ENCODE measurements around the gene ALKBH4. TPM values are rescaled to one million over a fixed set of nuclear protein-coding genes. Genes with fewer than 3 reads are reported as not detected.
"Not testable (repeated sequence)": the region's sequence is repeated elsewhere in the genome, so short reads cannot be mapped to it uniquely, and the experiment has no call there.

Gene ALKBH4, protein sequence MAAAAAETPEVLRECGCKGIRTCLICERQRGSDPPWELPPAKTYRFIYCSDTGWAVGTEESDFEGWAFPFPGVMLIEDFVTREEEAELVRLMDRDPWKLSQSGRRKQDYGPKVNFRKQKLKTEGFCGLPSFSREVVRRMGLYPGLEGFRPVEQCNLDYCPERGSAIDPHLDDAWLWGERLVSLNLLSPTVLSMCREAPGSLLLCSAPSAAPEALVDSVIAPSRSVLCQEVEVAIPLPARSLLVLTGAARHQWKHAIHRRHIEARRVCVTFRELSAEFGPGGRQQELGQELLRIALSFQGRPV
- 8.3 TPM for total RNA-seq

DNA sequence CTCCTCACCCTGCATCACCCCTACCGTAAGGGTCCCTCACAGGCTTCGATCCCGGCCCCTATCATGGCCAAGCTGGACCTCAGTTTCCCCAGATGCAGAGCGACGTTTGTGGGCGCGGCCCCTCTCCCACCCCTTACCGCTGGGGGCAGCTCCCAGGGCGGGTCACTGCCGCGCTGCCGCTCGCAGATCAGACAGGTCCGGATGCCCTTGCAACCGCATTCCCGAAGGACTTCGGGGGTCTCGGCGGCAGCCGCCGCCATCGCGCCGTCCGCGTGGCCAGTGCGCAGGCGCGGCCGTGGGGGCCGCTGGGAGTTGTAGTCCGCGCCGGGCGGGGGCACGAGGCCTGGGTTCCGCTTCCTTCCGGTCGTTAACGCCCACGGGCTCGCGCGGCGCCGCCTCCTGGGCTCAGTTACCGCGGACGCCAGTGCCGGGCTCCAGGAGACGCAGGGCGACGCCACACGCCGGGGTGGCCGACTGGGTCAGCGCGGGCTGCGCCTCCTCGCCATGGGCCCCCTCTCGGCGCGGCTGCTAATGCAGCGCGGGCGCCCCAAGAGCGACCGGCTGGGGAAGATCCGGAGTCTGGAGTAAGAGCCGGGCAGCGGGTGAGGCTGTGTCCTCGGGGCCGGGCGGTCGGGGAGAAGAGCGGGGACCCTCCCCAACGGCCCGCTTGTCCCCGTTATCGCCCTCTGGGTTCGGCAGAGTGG is at the start of gene ALKBH4, which contains the start of gene LRWD1:
TSS of gene ALKBH4 (minus strand) at position 287 of the 704 bp plus-strand sequence. CDS start at position 260, 27 bp downstream.
TSS of gene LRWD1 (plus strand) at position 408 of the 704 bp plus-strand sequence. CDS start at position 505, 97 bp downstream.
- Histone ChIP-seq H3K27me3 (no peaks in the 10 kb centered on the region), H3K27ac (peak within 1 kb of the TSS; percentile 68), H3K36me3 (no peaks in the 10 kb centered on the region), H3K4me1 (peaks cover 30% of the 10 kb centered on the region), H3K4me3 (peak within 1 kb of the TSS; percentile 92 to 95), H3K9me3 (no peaks in the 10 kb centered on the region)
- TF ChIP-seq POLR2AphosphoS5 (IDR thresholded peaks at IDR 0.05; ENCODE audit: insufficient read depth in 1 of 2, low read depth in 1 of 2) (peak in 1 of 2 donors; percentile 53), POLR2A (IDR thresholded peaks at IDR 0.05) (no peak)
- TF ChIP-seq, protein P1, sequence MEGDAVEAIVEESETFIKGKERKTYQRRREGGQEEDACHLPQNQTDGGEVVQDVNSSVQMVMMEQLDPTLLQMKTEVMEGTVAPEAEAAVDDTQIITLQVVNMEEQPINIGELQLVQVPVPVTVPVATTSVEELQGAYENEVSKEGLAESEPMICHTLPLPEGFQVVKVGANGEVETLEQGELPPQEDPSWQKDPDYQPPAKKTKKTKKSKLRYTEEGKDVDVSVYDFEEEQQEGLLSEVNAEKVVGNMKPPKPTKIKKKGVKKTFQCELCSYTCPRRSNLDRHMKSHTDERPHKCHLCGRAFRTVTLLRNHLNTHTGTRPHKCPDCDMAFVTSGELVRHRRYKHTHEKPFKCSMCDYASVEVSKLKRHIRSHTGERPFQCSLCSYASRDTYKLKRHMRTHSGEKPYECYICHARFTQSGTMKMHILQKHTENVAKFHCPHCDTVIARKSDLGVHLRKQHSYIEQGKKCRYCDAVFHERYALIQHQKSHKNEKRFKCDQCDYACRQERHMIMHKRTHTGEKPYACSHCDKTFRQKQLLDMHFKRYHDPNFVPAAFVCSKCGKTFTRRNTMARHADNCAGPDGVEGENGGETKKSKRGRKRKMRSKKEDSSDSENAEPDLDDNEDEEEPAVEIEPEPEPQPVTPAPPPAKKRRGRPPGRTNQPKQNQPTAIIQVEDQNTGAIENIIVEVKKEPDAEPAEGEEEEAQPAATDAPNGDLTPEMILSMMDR (IDR thresholded peaks at IDR 0.05) = peak in 2 of 3 experiments; percentile 7 to 54
- no peak for DNase-seq (ENCODE audit: extremely low spot score in 2 of 2)
- intact Hi-C loops (cut with DNase I) = no loop called here

DNA sequence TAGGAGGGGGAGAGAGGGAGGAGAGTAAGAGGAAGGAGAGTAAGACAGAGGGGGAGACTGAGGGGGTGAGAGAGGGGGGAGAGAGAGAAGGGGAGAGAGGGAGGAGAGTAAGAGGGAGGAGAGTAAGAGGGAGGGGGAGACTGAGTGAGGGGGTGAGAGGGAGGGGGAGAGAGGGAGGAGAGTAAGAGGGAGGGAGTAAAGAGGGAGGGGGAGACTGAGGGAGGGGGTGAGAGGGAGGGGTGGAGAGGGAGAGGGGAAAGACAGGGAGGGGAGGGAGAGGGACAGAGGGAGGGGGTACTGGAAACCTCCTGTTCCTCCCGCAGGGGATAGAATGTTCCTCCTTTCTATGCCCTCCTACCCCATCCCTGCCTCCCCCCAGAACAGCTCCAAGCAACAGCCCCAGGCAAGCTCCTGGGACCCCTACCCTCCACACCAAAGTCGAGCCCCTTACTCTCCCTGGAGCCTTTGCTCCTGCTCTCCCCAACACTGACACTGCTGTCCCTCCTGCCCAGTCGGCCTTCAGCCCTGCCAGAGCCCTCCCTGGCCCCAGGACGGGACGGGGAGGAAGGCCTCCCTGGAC is 48.1 kb upstream of the ALKBH4 start:
- Histone ChIP-seq H3K4me3 (peak overlapping the region; percentile 24 to 46), H3K27ac (peak overlapping the region; percentile 90)
- H3K36me3 ChIP-seq; H3K9me3 ChIP-seq; intact Hi-C loops (cut with DNase I); H3K4me1 ChIP-seq; H3K27me3 ChIP-seq: not testable (repeated sequence)
- DNase-seq (ENCODE audit: extremely low spot score in 2 of 2) = peak; percentile 91

DNA sequence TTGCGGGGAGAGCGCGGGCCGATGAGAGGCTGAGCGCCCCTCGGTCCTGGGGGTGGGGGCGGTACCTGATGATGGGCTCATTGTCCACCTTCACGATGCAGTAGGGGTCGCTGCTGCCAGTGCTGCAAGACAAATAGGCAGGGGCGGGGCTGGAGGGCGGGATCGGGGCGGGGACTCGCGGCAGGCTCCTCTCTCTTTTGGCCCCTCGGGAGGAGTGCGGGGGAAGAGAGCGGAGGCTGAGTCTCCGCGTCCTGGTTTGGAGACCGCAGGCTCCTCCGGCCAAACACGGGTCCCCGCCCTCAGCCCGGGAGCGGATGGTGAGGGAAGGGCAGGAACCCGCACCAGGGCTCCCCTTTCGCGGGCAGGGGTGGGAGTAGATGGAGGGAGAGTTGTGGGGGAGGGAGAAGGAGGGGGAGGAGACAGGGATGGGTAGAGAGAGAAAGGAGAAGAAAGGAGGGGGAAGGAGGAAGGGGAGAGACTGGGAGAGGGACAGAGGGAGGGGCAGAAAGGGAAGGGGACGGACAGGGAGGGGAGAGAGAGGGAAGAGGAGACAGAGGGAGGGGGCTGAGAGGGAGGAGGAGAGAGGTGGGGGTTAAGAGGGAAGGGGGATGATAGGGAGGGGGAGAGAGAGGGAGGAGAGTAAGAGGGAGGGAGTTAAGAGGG is 47.3 kb upstream of the ALKBH4 start:
- H3K4me3 ChIP-seq; DNase-seq (ENCODE audit: extremely low spot score in 2 of 2); H3K4me1 ChIP-seq; H3K27ac ChIP-seq; H3K9me3 ChIP-seq; H3K27me3 ChIP-seq; H3K36me3 ChIP-seq; intact Hi-C loops (cut with DNase I): not testable (repeated sequence)

DNA sequence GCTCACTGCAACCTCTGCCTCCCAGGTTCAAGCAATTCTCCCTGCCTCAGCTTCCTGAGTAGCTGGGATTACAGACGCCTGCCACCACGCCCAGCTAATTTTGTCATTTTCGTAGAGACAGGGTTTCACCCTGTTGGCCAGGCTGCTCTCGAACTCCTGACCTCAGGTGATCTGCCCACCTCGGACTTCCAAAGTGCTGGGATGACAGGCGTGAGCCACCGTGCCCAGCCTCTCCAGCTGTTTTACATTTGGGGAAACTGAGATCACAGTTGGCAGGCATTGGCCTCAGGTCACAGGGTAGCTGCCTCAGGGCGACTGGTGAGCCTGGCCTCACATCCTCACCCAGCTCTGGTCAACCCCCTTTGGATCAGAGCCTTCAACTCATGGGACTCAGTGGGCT is 45.9 kb upstream of the ALKBH4 start:
- H3K4me1 ChIP-seq; H3K4me3 ChIP-seq; H3K27me3 ChIP-seq; H3K36me3 ChIP-seq; H3K9me3 ChIP-seq; DNase-seq (ENCODE audit: extremely low spot score in 2 of 2); intact Hi-C loops (cut with DNase I); H3K27ac ChIP-seq: not testable (repeated sequence)

DNA sequence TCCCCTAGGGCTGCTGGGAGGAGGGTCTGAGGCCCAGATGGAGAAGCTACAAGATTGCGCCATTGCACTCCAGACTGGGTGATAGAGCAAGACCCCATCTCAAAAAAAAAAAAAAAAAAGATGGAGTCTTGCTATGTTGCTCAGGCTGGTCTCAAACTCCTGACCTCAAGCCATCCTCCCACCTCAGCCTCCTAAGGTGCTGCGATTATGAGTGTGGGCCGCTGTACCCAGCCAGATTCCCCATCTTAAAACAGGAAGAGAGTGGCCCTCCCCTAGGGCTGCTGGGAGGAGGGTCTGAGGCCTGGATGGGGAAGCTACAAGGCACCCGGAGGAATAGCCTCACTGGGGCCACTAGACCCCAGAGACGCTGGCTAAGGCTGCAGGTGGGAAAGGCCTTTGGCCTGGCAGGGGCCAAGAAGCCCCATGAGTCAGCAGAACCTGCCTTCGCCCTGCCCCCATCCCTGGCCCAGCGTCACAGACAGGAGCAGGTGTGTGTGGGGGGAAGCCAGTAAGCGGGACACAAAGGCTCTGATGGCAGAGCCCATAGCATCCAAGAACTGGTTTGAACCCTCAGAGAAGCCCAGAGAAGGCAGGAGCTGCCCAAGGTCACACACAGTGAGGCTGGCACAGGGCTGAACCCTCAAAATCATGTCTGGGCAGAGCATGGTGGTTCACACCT is 42.9 kb upstream of the ALKBH4 start:
- not testable (repeated sequence) for DNase-seq (ENCODE audit: extremely low spot score in 2 of 2)

DNA sequence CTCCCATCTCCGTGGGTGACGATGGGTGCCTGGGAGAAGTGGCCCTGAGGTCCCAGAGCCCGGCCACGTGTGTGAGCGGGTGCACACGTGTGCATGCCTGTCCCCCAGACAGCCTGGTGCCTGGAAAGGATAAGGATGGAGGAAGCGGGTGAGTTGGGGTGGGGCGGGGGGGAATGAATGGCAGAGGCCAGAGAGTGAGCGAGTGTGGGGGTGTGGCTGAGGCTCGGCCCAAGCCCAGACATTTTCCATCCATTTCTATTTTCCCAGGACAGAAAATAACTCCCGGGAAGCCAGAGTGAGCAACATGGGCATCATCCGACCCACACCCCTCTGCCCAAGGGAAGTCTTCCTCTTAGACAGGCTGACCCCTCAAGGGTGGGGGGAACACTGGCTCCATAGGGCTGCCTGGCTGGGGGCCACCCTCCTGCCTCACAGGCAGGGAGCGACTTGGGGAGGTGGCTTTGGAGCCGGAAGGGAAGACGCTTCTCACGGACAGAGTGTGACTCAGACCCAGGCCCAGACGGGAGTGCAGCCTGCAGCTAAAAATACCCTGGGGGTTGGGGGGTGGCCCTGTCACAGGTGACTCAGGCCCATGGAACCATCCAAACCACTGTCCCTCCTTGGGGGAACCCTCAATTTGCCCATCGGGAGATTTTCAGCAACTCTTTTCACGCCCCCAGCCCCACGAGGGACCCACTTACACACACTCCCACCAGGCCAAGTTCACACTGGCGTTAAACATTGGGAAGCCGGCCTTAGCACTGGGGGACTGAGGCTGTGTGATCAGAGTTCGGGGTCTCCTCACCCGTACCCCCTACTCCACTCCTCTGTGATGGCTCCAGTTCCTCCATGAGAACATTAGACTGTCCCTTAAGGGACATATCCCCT is 40.9 kb upstream of the ALKBH4 start:
- intact Hi-C loops (cut with DNase I); DNase-seq (ENCODE audit: extremely low spot score in 2 of 2); H3K27ac ChIP-seq; H3K4me1 ChIP-seq; H3K27me3 ChIP-seq; H3K4me3 ChIP-seq; H3K36me3 ChIP-seq; H3K9me3 ChIP-seq: not testable (repeated sequence)

More for the DNA sequence above, 42.9 kb upstream of the ALKBH4 start:
- H3K4me3 ChIP-seq; H3K36me3 ChIP-seq; intact Hi-C loops (cut with DNase I); H3K27ac ChIP-seq; H3K9me3 ChIP-seq; H3K27me3 ChIP-seq; H3K4me1 ChIP-seq: not testable (repeated sequence)

DNA sequence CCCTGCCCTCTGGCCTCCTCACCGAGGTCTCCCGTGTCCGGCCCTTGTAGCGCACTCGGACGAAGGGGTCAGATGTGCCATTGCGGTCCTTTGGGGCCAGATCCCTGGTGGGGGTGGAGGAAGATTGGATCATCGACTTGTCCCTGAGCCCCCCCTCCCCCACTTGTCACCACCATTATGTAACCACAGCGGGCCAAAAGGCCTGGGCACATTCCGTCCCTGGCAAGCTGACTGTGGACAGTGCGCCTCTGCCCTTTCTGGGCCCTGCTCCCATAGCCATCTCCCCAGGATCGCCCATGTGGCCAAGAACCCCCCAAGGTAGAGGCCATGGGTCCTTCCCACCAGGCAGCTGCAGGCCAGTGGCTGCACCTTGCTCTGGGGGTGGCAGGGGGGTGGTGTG is 38.5 kb upstream of the ALKBH4 start:
- intact Hi-C loops (cut with DNase I); H3K36me3 ChIP-seq; DNase-seq (ENCODE audit: extremely low spot score in 2 of 2); H3K4me1 ChIP-seq; H3K9me3 ChIP-seq; H3K4me3 ChIP-seq; H3K27ac ChIP-seq; H3K27me3 ChIP-seq: not testable (repeated sequence)

DNA sequence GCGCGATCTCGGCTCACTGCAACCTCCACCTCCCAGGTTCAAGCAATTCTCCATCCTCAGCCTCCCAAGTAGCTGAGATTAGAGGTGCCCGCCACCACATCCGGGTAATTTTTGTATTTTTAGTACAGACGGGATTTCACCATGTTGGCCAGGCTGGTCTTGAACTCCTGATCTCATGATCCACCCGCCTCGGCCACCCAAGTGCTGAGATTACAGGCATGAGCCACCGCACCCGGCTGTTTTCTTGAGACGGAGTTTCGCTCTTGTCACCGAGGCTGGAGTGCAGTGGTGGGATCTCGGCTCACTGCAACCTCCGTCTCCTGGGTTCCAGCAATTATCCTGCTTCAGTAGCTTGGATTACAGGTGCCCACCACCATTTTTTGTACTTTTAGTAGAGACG is 33.7 kb upstream of the ALKBH4 start:
- H3K27ac ChIP-seq; H3K27me3 ChIP-seq; intact Hi-C loops (cut with DNase I); H3K9me3 ChIP-seq; H3K4me3 ChIP-seq; DNase-seq (ENCODE audit: extremely low spot score in 2 of 2); H3K36me3 ChIP-seq; H3K4me1 ChIP-seq: not testable (repeated sequence)

DNA sequence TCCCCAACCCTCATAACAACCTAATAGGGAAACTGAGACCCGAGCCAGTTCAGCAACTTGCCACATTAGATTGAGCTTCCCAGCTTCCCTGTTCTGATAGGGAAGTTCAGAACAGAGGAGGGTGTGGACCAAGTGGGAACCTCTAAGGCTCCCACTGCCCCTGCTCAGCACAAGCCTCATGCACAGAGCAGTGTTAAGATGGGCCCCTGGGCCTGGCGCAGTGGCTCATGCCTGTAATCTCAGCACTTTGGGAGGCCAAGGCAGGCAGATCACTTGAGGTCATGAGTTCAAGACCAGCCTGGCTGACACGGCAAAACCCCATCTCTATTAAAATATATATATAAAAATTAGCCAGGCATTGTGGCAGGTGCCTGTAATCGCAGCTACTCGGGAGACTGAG is 32.6 kb upstream of the ALKBH4 start:
- DNase-seq (ENCODE audit: extremely low spot score in 2 of 2); intact Hi-C loops (cut with DNase I); H3K27me3 ChIP-seq: not testable (repeated sequence)

DNA sequence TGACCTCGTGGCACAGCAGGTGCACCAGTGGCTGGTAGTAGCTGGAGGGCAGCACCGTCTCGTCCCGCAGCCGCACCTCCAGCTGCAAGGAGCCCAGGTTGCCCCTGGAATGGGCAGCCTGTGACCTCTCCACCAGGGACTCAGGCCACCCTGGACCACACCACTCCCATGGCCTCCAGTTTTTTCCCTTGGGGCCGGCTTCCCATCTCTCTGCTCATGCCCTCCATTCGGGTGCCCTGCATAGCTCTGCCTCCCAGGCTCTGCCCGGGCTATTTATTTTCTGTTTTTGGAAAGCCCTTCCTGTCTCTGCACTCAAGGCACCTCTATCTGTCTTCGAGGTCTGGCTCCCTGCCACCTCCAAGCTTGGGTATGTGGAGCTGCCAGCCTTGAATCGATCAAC is 32.2 kb upstream of the ALKBH4 start:
- peak in 1 of 2 donors; percentile 43 for DNase-seq (ENCODE audit: extremely low spot score in 2 of 2)
- intact Hi-C loops (cut with DNase I); H3K4me3 ChIP-seq; H3K27me3 ChIP-seq; H3K9me3 ChIP-seq; H3K27ac ChIP-seq; H3K36me3 ChIP-seq; H3K4me1 ChIP-seq: not testable (repeated sequence)

More for the DNA sequence above, 32.6 kb upstream of the ALKBH4 start:
- not testable (repeated sequence) for H3K4me1 ChIP-seq, H3K36me3 ChIP-seq, H3K4me3 ChIP-seq, H3K9me3 ChIP-seq, H3K27ac ChIP-seq
